ENCODE data around the gene PTGDS.
A peak's percentile ranks its signal among the peaks of the same experiment; 100 is the strongest.

PTGDS gene

DNA sequence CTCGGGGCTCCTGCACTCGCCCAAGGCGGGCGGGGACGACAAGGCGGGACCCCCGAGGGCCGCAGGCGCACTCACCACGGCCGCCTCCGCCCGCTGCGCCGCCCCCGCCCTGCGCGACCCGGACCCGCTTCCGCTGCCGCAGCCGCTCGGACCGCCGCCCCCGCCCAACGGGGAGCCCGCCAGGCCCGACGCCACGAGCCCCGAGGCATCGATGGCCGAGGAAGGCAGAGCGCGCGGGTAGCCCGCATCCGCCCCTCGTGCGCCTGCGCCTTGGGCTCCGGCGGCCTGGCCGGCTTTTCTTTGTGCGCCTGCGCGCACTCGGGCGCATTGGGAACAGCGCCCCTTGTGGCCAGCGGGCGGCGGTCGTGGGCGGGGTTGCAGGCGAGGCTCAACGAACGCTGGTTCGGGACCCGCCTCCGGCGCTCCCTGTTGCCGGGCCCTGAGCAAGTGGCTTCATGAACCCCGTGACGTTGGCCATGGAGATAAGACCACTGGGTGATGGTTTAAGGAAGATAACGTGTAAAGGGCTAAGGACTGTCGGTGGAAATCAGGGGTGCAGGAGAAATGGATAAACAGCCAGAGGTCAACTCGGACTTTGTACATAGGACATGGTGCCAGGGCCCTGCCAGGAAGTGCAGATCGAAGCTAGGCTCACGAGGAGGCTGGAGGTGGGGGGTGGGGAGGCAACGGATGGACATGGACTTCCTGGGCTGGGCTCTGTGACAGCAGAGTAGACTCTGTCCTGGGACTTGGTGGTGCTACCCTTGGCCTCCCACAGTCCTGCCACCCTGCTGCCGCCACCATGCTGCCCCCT lies 32.6 kb upstream of the PTGDS start, which contains the start of the genes C8G and FBXW5:
Gene C8G, plus strand, starts transcription at position 725 of the 814 bp plus-strand sequence. Its CDS starts 78 bp downstream, at position 803.
Gene FBXW5, minus strand, starts transcription at position 220 of the 814 bp plus-strand sequence. CDS start 655 bp downstream, outside the sequence.
- CTCF ChIA-PET = interaction anchor here (0.7 to 6.5 kb wide), 16 partner anchors 9 to 216 kb away, joined by 3 to 126 read pairs (median 4); partner anchors contain the start of genes FUT7, MAN1B1, PAXX and RABL6
- POLR2A ChIA-PET = interaction anchor here (0.7 kb wide), 1 partner anchor 61 kb away, joined by 4 read pairs; no protein-coding TSS in a partner anchor

GRCh38 chr9:136945333-136946227 lies 31.7 kb upstream of the PTGDS start:
- no peak for TF ChIP-seq CTCF (IDR thresholded peaks at IDR 0.05; ENCODE audit: control extremely low read depth, extremely low read depth, low read depth, missing control alignments)
- DNase-seq (ENCODE audit: extremely low spot score) = no peak
- POLR2A ChIA-PET = no interaction called here
- CTCF ChIA-PET = interaction anchor here (0.7 to 6.5 kb wide), 5 partner anchors 17 to 102 kb away, joined by 3 to 126 read pairs (median 4); partner anchors contain the start of genes AJM1 and FUT7

More for the DNA sequence above, 32.6 kb upstream of the PTGDS start, which contains the start of the genes C8G and FBXW5:
- peak; percentile 95 for TF ChIP-seq CTCF (IDR thresholded peaks at IDR 0.05; ENCODE audit: control extremely low read depth, extremely low read depth, low read depth, missing control alignments)
- DNase-seq (ENCODE audit: extremely low spot score) = peak; percentile 100

- ChIA-PET CTCF (interaction anchor here (0.9 to 6.5 kb wide), 8 partner anchors 53 to 156 kb away, joined by 3 to 126 read pairs (median 4); partner anchors contain the start of genes ABCA2, AJM1, FUT7 and SAPCD2), POLR2A (interaction anchor here (1.6 kb wide), 1 partner anchor 294 kb away, joined by 3 read pairs; the partner anchor contains the start of gene TUBB4B)
- no peak for TF ChIP-seq CTCF (IDR thresholded peaks at IDR 0.05; ENCODE audit: control extremely low read depth, extremely low read depth, low read depth, missing control alignments)
- DNase-seq (ENCODE audit: extremely low spot score) = no peak
Observed at GRCh38 chr9:136946228-136947027, 30.9 kb upstream of the PTGDS start.

DNA sequence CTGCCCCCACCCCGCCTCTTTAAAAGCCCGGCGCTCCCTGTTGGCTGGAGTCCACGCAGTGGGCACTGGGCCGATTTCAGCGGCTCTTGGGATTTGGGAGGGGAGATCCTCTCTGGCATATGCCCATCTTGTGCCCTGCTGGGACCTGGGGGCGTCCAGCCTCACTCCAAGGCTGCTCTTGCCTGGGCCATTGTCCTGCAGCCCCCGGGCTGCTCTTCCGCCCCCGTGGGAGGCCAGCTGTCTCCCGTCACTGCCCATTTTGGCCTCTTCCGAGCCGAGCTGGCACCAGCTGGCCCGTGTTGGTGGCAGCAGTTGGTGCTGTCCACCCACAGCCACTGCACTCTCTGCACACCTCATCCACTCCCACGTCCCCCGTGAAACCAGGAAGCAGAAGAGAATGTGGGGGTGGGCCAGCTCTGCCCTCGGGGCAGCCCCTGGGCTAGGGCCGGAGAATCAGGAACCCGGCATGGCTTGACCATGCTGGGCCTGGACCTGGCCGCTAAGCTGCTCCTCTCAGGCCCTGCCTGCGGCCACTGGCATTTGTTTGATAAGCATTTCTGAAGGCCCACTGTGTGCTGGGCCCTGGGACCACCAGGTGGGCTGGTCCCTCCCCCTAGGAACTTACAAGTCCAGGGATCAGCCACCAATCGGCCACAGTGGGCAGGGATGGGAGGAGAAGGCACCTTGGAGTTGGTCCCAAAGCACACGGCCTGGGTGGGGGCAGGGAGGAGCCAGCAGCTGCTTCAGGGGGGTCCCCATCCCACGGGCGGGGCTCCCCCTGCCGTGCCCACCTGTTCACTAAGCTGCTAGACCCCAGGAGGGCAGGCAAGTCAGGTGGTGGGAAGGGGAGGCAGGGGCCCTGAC lies 30.0 kb upstream of the PTGDS start:
- ChIA-PET POLR2A (interaction anchor here (1.6 kb wide), 1 partner anchor 294 kb away, joined by 3 read pairs; the partner anchor contains the start of gene TUBB4B), CTCF (interaction anchor here (0.9 to 6.5 kb wide), 30 partner anchors 8 to 289 kb away, joined by 3 to 126 read pairs (median 4); partner anchors contain the start of genes ABCA2, AJM1, FUT7 and MAN1B1)
- DNase-seq (ENCODE audit: extremely low spot score) = no peak
- TF ChIP-seq CTCF (IDR thresholded peaks at IDR 0.05; ENCODE audit: control extremely low read depth, extremely low read depth, low read depth, missing control alignments) = no peak

DNA sequence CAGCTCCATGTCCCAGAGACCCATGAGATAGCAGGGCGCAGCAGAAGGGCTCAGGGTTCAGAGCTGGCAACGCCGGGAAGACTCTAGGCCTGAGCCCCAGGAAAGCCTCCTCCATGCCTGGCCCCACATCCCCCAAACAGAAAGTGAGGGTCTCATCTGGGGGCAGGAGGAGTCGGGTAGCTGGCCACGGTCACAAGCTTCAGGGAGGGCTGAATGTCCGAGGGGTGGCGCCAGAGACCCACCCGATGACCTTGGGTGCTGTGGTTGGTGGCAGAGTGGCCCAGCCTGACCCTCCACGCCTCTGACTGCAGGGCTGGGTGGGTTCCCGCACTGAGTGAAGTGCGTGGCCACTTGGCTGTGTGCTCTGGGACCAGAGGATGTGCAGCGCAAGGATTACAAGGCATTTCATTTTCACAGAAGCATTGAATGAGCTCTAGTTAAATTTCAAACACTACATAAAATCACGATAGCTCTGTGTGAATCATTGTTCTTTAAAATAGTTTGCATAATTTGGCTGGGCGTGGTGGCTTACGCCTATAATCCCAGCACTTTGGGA lies 29.3 kb upstream of the PTGDS start:
- TF ChIP-seq CTCF (IDR thresholded peaks at IDR 0.05; ENCODE audit: control extremely low read depth, extremely low read depth, low read depth, missing control alignments) = peak; percentile 71
- ChIA-PET POLR2A (interaction anchor here (0.6 to 1.6 kb wide), 3 partner anchors 40 to 293 kb away, joined by 3 to 6 read pairs (median 4); partner anchors contain the start of genes CYSRT1 and TUBB4B), CTCF (interaction anchor here (0.6 to 6.5 kb wide), 33 partner anchors 9 to 289 kb away, joined by 3 to 126 read pairs (median 4); partner anchors contain the start of genes ABCA2, AJM1, FUT7 and MAN1B1)
- no peak for DNase-seq (ENCODE audit: extremely low spot score)

Measured in GM10248 (cell line).